ENCODE measurements around the gene TBC1D23.
"Not testable (repeated sequence)": the region's sequence is repeated elsewhere in the genome, so short reads cannot be mapped to it uniquely, and the experiment has no call there.

TBC1D23 gene

GRCh38 chr3:100334488-100335351 lies 73.9 kb downstream of the TBC1D23 start, which contains the start of gene NIT2:
NIT2 (plus strand) TSS chr3:100334757; CDS start chr3:100334792, 35 bp downstream.
- DNase-seq (ENCODE audit: low read depth, low spot score): peak; percentile 69
- H3K4me3 ChIP-seq (ENCODE audit: low read length): peak within 1 kb of the TSS; percentile 83

GRCh38 chr3:100335434-100335833 lies 74.6 kb downstream of the TBC1D23 start:
- DNase-seq (ENCODE audit: low read depth, low spot score): no peak
- H3K4me3 ChIP-seq (ENCODE audit: low read length): peak overlapping the region; percentile 83

- not testable (repeated sequence) for DNase-seq (ENCODE audit: low read depth, low spot score); H3K4me3 ChIP-seq (ENCODE audit: low read length)
These were observed 75.4 kb downstream of the TBC1D23 start for GRCh38 chr3:100336229-100336628.

GRCh38 chr3:100338911-100339310 lies 78.1 kb downstream of the TBC1D23 start:
- no peak for DNase-seq (ENCODE audit: low read depth, low spot score)
- no peak overlapping the region for H3K4me3 ChIP-seq (ENCODE audit: low read length)

GRCh38 chr3:100339786-100340185 lies 79.0 kb downstream of the TBC1D23 start:
- no peak for DNase-seq (ENCODE audit: low read depth, low spot score)
- no peak overlapping the region for H3K4me3 ChIP-seq (ENCODE audit: low read length)

GRCh38 chr3:100340527-100340926 lies 79.7 kb downstream of the TBC1D23 start:
- no peak for DNase-seq (ENCODE audit: low read depth, low spot score)

GRCh38 chr3:100348727-100349126 lies 87.9 kb downstream of the TBC1D23 start:
- DNase-seq (ENCODE audit: low read depth, low spot score): no peak
- no peak overlapping the region for H3K4me3 ChIP-seq (ENCODE audit: low read length)

More at GRCh38 chr3:100340527-100340926, 79.7 kb downstream of the TBC1D23 start:
- no peak overlapping the region for H3K4me3 ChIP-seq (ENCODE audit: low read length)

GRCh38 chr3:100351770-100352169 lies 91.0 kb downstream of the TBC1D23 start:
- not testable (repeated sequence) for H3K4me3 ChIP-seq (ENCODE audit: low read length); DNase-seq (ENCODE audit: low read depth, low spot score)

GRCh38 chr3:100352296-100353231 lies 91.8 kb downstream of the TBC1D23 start:
- H3K4me3 ChIP-seq (ENCODE audit: low read length): no peak overlapping the region
- no peak for DNase-seq (ENCODE audit: low read depth, low spot score)

- DNase-seq (ENCODE audit: low read depth, low spot score): no peak
These were observed 94.1 kb downstream of the TBC1D23 start for GRCh38 chr3:100354850-100355249.

GRCh38 chr3:100358413-100358812 lies 97.6 kb downstream of the TBC1D23 start:
- DNase-seq (ENCODE audit: low read depth, low spot score): no peak
- no peak overlapping the region for H3K4me3 ChIP-seq (ENCODE audit: low read length)

More at GRCh38 chr3:100354850-100355249, 94.1 kb downstream of the TBC1D23 start:
- H3K4me3 ChIP-seq (ENCODE audit: low read length): no peak overlapping the region

- H3K4me3 ChIP-seq (ENCODE audit: low read length): no peak overlapping the region
- DNase-seq (ENCODE audit: low read depth, low spot score): no peak
These were observed 98.2 kb downstream of the TBC1D23 start for GRCh38 chr3:100359035-100359434.

- no peak overlapping the region for H3K4me3 ChIP-seq (ENCODE audit: low read length)
- no peak for DNase-seq (ENCODE audit: low read depth, low spot score)
These were observed 100.1 kb downstream of the TBC1D23 start for GRCh38 chr3:100360757-100361496.

- H3K4me3 ChIP-seq (ENCODE audit: low read length): no peak overlapping the region
- no peak for DNase-seq (ENCODE audit: low read depth, low spot score)
These were observed 101.1 kb downstream of the TBC1D23 start for GRCh38 chr3:100361897-100362296.

GRCh38 chr3:100364421-100364820 lies 103.6 kb downstream of the TBC1D23 start:
- no peak overlapping the region for H3K4me3 ChIP-seq (ENCODE audit: low read length)
- DNase-seq (ENCODE audit: low read depth, low spot score): no peak

- H3K4me3 ChIP-seq (ENCODE audit: low read length): no peak overlapping the region
- no peak for DNase-seq (ENCODE audit: low read depth, low spot score)
These were observed 105.6 kb downstream of the TBC1D23 start for GRCh38 chr3:100366424-100366823.

GRCh38 chr3:100368441-100368840 lies 107.6 kb downstream of the TBC1D23 start:
- H3K4me3 ChIP-seq (ENCODE audit: low read length): no peak overlapping the region
- DNase-seq (ENCODE audit: low read depth, low spot score): no peak

GRCh38 chr3:100370756-100371155 lies 110.0 kb downstream of the TBC1D23 start:
- no peak for DNase-seq (ENCODE audit: low read depth, low spot score)

GRCh38 chr3:100374521-100374920 lies 113.7 kb downstream of the TBC1D23 start:
- no peak overlapping the region for H3K4me3 ChIP-seq (ENCODE audit: low read length)
- no peak for DNase-seq (ENCODE audit: low read depth, low spot score)

More at GRCh38 chr3:100370756-100371155, 110.0 kb downstream of the TBC1D23 start:
- no peak overlapping the region for H3K4me3 ChIP-seq (ENCODE audit: low read length)

Data from Jurkat, Clone E6-1 (cell line).